Mammary epithelial cell (primary cell): Measurements from ENCODE around the gene DPP9.
A peak's percentile ranks its signal among the peaks of the same experiment; 100 is the strongest.

Experiments used
- EZH2 ChIP-seq: IDR thresholded peaks from 2 replicates; pipeline ENCODE4 v1.6.1; 2012; ENCODE audit warnings: low read length, inconsistent platforms, borderline replicate concordance
- TF ChIP-seq, protein P1 (sequence below), 2 donors: IDR thresholded peaks in 1 of 2; conservative IDR thresholded peaks in 1 of 2; 2 replicates each; pipeline ENCODE4 v1.5.1; 2011 to 2012; ENCODE audit warnings: inconsistent platforms in 2 of 2, low read length in 2 of 2, mild to moderate bottlenecking in 2 of 2, control low read depth in 1 of 2, low read depth in 1 of 2; ENCODE audit not compliant: insufficient read depth in 1 of 2; ENCODE audit errors: extremely low read depth in 1 of 2

DNA sequence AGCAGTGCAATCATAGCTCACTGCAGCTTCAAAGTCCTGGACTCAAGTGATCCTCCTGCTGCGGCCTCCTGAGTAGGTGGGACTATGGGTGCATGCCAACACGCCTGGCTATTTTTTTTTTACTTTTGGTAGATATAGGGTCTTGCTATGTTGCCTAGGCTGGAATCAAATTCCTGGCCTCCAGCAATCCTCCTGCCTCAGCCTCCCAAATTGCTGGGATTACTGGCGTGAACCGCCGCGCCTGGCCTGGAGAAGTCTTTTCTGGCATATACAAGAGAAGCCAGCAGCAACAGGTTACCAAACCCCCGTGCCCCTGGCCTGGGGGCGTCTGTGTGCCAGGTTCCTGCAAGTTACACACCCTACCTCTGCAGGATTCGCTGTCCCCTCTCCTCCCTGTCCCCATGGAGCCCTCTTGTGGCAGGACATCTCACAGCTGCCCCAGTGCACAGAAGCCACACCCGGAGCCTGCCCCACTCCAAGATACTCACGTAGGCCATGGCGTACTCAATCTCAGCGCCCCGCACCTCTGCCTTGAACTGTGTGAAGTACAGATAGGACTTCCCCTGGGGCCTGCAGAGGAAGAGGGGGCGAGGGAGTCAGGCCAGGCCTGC, 63.4 kb downstream of the DPP9 start:
- TF ChIP-seq, protein P1, sequence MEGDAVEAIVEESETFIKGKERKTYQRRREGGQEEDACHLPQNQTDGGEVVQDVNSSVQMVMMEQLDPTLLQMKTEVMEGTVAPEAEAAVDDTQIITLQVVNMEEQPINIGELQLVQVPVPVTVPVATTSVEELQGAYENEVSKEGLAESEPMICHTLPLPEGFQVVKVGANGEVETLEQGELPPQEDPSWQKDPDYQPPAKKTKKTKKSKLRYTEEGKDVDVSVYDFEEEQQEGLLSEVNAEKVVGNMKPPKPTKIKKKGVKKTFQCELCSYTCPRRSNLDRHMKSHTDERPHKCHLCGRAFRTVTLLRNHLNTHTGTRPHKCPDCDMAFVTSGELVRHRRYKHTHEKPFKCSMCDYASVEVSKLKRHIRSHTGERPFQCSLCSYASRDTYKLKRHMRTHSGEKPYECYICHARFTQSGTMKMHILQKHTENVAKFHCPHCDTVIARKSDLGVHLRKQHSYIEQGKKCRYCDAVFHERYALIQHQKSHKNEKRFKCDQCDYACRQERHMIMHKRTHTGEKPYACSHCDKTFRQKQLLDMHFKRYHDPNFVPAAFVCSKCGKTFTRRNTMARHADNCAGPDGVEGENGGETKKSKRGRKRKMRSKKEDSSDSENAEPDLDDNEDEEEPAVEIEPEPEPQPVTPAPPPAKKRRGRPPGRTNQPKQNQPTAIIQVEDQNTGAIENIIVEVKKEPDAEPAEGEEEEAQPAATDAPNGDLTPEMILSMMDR (conservative IDR thresholded peaks at IDR 0.05 in 1 of 2, IDR thresholded peaks at IDR 0.05 in 1 of 2; ENCODE audit: extremely low read depth in 1 of 2, insufficient read depth in 1 of 2, low read depth in 1 of 2, low read length in 2 of 2), result peak in 1 of 2 donors; percentile 43
- TF ChIP-seq EZH2, result no peak
